Measurements from ENCODE around the gene COPS4. TPM values are rescaled to one million over a fixed set of nuclear protein-coding genes. Genes with fewer than 3 reads are reported as not detected.

Gene COPS4
- total and polyA plus RNA-seq, 10 of the 15 experiments (the other 5 are each of a cell fraction or from before 2014, with no cell fraction given) = 34.2 to 159 (median 66.7) TPM

DNA sequence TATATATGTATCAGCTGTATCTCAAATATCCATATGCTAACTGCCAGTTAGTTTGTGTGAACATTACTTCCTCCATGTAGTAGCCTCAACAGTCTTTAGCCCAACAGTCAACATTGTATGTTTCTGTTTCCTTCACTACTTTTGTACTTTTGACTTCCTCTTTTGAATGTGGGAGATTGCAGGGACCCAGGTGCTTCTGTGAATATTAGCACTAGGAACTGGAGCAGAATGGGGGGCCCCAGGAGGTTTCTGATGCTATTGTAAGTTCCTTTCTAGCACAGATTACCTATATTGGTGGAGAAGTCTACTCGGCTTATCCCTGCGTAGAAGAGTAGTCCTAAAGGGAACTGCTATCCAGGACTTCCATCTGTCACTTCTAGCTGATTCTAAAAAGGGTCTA lies 77.2 kb downstream of the COPS4 start (continued):
- TF ChIP-seq ETV6 (conservative IDR thresholded peaks at IDR 0.05 in 1 of 2, IDR thresholded peaks at IDR 0.05 in 1 of 2; ENCODE audit: borderline replicate concordance in 1 of 2, low read depth in 1 of 2) (peak in 1 of 2 experiments; percentile 83; a peak in 2 of 4 replicates), GATAD2B (conservative IDR thresholded peaks at IDR 0.05; ENCODE audit: low read depth) (no peak), CBFB (IDR thresholded peaks at IDR 0.05; ENCODE audit: low read depth) (no peak), E4F1 (IDR thresholded peaks at IDR 0.05; ENCODE audit: borderline replicate concordance, partially characterized antibody) (no peak), SPI1 (IDR thresholded peaks at IDR 0.05; ENCODE audit: borderline replicate concordance, insufficient read depth, low read depth, low read length) (peak; percentile 96), CBX5 (IDR thresholded peaks at IDR 0.05; ENCODE audit: low read depth) (0 out of 2 replicates have a peak, but pooled peaks have one; percentile 15), TAF1 (IDR thresholded peaks at IDR 0.05; ENCODE audit: borderline replicate concordance, low read depth, low read length) (0 out of 2 replicates have a peak, but pooled peaks have one; percentile 30)
- TF ChIP-seq, protein P1, sequence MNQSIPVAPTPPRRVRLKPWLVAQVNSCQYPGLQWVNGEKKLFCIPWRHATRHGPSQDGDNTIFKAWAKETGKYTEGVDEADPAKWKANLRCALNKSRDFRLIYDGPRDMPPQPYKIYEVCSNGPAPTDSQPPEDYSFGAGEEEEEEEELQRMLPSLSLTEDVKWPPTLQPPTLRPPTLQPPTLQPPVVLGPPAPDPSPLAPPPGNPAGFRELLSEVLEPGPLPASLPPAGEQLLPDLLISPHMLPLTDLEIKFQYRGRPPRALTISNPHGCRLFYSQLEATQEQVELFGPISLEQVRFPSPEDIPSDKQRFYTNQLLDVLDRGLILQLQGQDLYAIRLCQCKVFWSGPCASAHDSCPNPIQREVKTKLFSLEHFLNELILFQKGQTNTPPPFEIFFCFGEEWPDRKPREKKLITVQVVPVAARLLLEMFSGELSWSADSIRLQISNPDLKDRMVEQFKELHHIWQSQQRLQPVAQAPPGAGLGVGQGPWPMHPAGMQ (IDR thresholded peaks at IDR 0.05; ENCODE audit: borderline replicate concordance) = no peak
- TF ChIP-seq, protein P2, sequence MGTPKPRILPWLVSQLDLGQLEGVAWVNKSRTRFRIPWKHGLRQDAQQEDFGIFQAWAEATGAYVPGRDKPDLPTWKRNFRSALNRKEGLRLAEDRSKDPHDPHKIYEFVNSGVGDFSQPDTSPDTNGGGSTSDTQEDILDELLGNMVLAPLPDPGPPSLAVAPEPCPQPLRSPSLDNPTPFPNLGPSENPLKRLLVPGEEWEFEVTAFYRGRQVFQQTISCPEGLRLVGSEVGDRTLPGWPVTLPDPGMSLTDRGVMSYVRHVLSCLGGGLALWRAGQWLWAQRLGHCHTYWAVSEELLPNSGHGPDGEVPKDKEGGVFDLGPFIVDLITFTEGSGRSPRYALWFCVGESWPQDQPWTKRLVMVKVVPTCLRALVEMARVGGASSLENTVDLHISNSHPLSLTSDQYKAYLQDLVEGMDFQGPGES (IDR thresholded peaks at IDR 0.05) = no peak

All from GM12878 (cell line).